HUES6 (cell line): ENCODE results near the gene DSCAM.
"Not testable (repeated sequence)": the region's sequence is repeated elsewhere in the genome, so short reads cannot be mapped to it uniquely, and the experiment has no call there.

Experiments
- H3K27ac ChIP-seq: 2 replicates; pipeline ENCODE4 v1.7.0; 2013; ENCODE audit warnings: low read depth, mild to moderate bottlenecking, low read length, inconsistent platforms
- H3K27me3 ChIP-seq: 2 replicates; pipeline ENCODE4 v1.6.1; 2013; ENCODE audit warnings: low read length; ENCODE audit not compliant: control insufficient read depth, insufficient read depth
- H3K36me3 ChIP-seq: 2 replicates; pipeline ENCODE4 v1.6.1; 2013; ENCODE audit warnings: low read length; ENCODE audit not compliant: control insufficient read depth, insufficient read depth
- H3K4me1 ChIP-seq: 2 replicates; pipeline ENCODE4 v1.6.1; 2013; ENCODE audit warnings: low read length; ENCODE audit not compliant: control insufficient read depth, insufficient read depth
- H3K4me3 ChIP-seq: 2 replicates; pipeline ENCODE4 v1.5.1; 2013; ENCODE audit warnings: low read depth, low read length
- H3K9ac ChIP-seq: one replicate; pipeline ENCODE4 v1.6.1; 2013; ENCODE audit warnings: mild to moderate bottlenecking, low read length
- H3K9me3 ChIP-seq: 2 replicates; pipeline ENCODE4 v1.6.1; 2013; ENCODE audit warnings: low read depth, low read length; ENCODE audit not compliant: control insufficient read depth, insufficient read depth

The DSCAM gene

DNA sequence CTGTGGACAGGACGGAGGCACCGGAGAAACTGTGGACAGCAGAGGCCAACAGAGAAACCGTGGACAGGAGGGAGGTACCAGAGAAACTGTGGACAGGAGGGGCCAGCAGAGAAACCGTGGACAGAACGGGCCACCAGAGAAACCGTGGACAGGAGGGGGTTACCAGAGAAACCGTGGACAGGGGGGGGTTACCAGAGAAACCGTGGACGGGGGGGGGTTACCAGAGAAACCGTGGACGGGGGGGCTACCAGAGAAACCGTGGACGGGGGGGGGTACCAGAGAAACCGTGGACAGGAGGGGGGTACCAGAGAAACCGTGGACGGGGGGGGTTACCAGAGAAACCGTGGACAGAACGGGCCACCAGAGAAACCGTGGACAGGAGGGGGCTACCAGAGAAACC is 664.5 kb downstream of the DSCAM start:
- not testable (repeated sequence) for H3K4me1 ChIP-seq, H3K27me3 ChIP-seq, H3K27ac ChIP-seq, H3K4me3 ChIP-seq, H3K36me3 ChIP-seq, H3K9ac ChIP-seq
- H3K9me3 ChIP-seq: peaks cover 16% of the 10 kb centered on the region

DNA sequence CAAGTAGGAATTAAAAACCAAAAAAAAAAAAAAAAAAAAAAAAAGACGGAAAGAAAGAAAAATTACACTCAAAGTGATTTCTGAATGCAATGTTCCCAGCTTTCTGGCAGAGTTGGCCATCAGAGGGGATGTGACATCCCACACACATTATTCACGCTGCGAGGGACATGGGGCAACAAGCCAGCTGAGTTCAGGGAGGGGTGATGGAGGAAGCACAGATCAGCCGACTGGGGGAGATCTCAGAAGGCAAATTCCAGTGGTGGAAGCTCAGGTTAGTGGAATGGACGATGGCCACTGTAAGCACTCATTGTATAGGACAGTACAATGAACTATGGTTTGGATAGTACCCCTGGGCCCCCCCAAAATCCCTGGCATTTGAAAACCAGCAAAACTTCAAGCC is 667.8 kb downstream of the DSCAM start:
- peaks cover 16% of the 10 kb centered on the region for H3K9me3 ChIP-seq
- no peaks in the 10 kb centered on the region for H3K36me3 ChIP-seq
- H3K27me3 ChIP-seq: no peaks in the 10 kb centered on the region
- H3K27ac ChIP-seq: no peak overlapping the region
- no peak overlapping the region for H3K9ac ChIP-seq
- no peaks in the 10 kb centered on the region for H3K4me1 ChIP-seq
- no peak overlapping the region for H3K4me3 ChIP-seq

- Histone ChIP-seq H3K27ac (no peak overlapping the region), H3K27me3 (no peaks in the 10 kb centered on the region), H3K4me1 (no peaks in the 10 kb centered on the region), H3K36me3 (no peaks in the 10 kb centered on the region), H3K9me3 (peaks cover 15% of the 10 kb centered on the region), H3K4me3 (no peak overlapping the region), H3K9ac (no peak overlapping the region)
Measured at GRCh38 chr21:40178726-40179125, 668.2 kb downstream of the DSCAM start.

DNA sequence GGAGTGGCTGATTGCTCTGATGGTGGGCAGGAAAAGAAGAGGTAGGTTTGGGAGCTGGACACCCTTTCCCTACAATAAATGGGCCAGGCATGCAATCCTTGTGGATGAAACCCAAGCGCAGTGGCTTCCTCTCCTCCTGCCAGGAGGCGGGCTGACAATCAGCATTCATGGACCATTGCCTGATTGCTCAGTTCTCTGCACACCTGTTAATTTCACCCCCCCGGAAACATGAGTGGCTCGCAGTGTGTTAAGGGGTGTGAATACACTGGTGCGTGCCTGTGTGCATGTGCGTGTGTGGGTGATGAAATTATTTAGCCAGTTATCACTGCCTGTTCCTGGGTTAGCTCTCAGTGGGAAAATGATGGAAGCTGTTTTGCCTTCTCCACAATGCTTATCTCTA is 669.0 kb downstream of the DSCAM start:
- H3K4me1 ChIP-seq: no peaks in the 10 kb centered on the region
- H3K4me3 ChIP-seq: no peak overlapping the region
- no peak overlapping the region for H3K27ac ChIP-seq
- no peaks in the 10 kb centered on the region for H3K27me3 ChIP-seq
- H3K9me3 ChIP-seq: peaks cover 8% of the 10 kb centered on the region; the same call in 1 of the 2 replicates
- no peaks in the 10 kb centered on the region for H3K36me3 ChIP-seq
- no peak overlapping the region for H3K9ac ChIP-seq

DNA sequence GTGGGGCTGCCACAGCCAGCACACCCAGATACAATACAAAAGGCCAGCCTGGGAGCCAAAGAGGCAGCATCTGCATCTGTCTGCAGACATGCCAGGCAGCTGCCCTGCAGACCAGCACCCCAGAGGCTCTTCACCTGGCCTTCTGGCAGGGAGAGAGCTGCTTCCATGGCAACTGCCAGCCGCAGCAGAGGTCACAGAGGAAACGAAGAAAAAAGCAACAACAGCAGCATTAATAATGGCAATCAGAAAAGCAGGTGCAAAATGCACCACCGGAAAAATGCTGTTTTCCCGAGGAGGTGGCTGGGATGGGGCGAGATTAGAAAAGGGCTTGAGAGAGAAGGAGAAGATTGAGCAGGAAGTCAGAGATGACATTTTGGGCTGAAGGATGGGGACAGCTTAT is 670.2 kb downstream of the DSCAM start:
- H3K27me3 ChIP-seq: no peaks in the 10 kb centered on the region
- H3K36me3 ChIP-seq: no peaks in the 10 kb centered on the region
- H3K9ac ChIP-seq: no peak overlapping the region
- H3K4me1 ChIP-seq: no peaks in the 10 kb centered on the region
- H3K4me3 ChIP-seq: no peak overlapping the region
- no peak overlapping the region for H3K27ac ChIP-seq
- peaks cover 2% of the 10 kb centered on the region; the same call in 1 of the 2 replicates for H3K9me3 ChIP-seq

DNA sequence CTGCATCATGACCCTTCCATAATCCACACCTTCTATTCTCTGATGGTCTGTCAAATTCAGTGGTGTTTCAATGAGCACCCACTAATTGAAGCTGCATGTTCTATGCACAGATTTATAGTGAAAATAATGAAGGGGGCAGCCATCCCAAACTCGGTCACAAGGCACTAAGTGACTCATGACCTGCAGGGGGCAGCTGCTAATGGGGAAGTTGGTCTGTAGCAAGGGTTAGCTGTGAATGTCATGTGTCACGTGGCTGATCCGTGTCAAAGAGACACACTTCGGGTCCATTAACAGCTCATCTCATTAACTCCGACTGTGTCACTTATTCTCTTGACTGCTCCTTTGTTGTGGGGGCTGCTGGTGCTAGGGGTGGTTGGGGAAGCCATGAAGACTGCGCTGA is 673.1 kb downstream of the DSCAM start:
- Histone ChIP-seq H3K9ac (no peak overlapping the region), H3K27me3 (no peaks in the 10 kb centered on the region), H3K9me3 (no peaks in the 10 kb centered on the region), H3K4me1 (no peaks in the 10 kb centered on the region), H3K36me3 (no peaks in the 10 kb centered on the region), H3K4me3 (no peak overlapping the region), H3K27ac (no peak overlapping the region)

- H3K9ac ChIP-seq: no peak overlapping the region
Measured at GRCh38 chr21:40169971-40170370, 677.0 kb downstream of the DSCAM start.

GRCh38 chr21:40166291-40166843 is 680.6 kb downstream of the DSCAM start:
- no peaks in the 10 kb centered on the region for H3K36me3 ChIP-seq
- no peaks in the 10 kb centered on the region for H3K9me3 ChIP-seq

More at GRCh38 chr21:40169971-40170370, 677.0 kb downstream of the DSCAM start:
- H3K4me3 ChIP-seq: no peak overlapping the region
- no peak overlapping the region for H3K27ac ChIP-seq
- H3K36me3 ChIP-seq: no peaks in the 10 kb centered on the region
- no peaks in the 10 kb centered on the region for H3K9me3 ChIP-seq
- no peaks in the 10 kb centered on the region for H3K27me3 ChIP-seq
- peaks cover 17% of the 10 kb centered on the region for H3K4me1 ChIP-seq

DNA sequence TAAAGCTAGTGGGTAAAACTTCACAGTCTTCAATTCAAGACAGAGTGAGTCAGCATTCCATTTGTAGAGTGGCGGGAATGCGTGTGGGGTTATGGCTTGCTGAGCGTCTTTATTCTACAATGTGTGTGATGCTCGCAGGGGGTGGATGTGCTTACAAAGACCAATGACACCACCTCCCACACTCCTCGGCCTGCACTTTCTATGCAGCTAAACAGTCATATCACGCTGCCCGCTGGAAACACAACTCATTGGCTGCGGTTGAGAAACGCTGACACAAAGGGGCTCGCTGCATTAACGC is 681.2 kb downstream of the DSCAM start:
- Histone ChIP-seq H3K9me3 (no peaks in the 10 kb centered on the region), H3K27me3 (no peaks in the 10 kb centered on the region), H3K4me1 (peaks cover 20% of the 10 kb centered on the region)

More at GRCh38 chr21:40166291-40166843, 680.6 kb downstream of the DSCAM start:
- no peak overlapping the region for H3K9ac ChIP-seq
- no peaks in the 10 kb centered on the region for H3K27me3 ChIP-seq
- no peak overlapping the region for H3K27ac ChIP-seq
- H3K4me3 ChIP-seq: no peak overlapping the region
- H3K4me1 ChIP-seq: peaks cover 20% of the 10 kb centered on the region

GRCh38 chr21:40164905-40165772 is 681.8 kb downstream of the DSCAM start:
- no peaks in the 10 kb centered on the region for H3K27me3 ChIP-seq
- no peaks in the 10 kb centered on the region for H3K36me3 ChIP-seq
- H3K9me3 ChIP-seq: no peaks in the 10 kb centered on the region
- no peak overlapping the region for H3K4me3 ChIP-seq
- H3K9ac ChIP-seq: no peak overlapping the region
- H3K4me1 ChIP-seq: peaks cover 20% of the 10 kb centered on the region
- H3K27ac ChIP-seq: peak overlapping the region; percentile 25; the same call in 1 of the 2 replicates

More for the DNA sequence above, 681.2 kb downstream of the DSCAM start:
- H3K36me3 ChIP-seq: no peaks in the 10 kb centered on the region
- H3K9ac ChIP-seq: no peak overlapping the region
- no peak overlapping the region for H3K4me3 ChIP-seq
- peak overlapping the region; percentile 25; the same call in 1 of the 2 replicates for H3K27ac ChIP-seq

- Histone ChIP-seq H3K27ac (no peak overlapping the region), H3K4me1 (peaks cover 20% of the 10 kb centered on the region), H3K4me3 (no peak overlapping the region), H3K27me3 (no peaks in the 10 kb centered on the region), H3K9ac (no peak overlapping the region), H3K36me3 (no peaks in the 10 kb centered on the region), H3K9me3 (no peaks in the 10 kb centered on the region)
Measured at GRCh38 chr21:40162075-40162474, 684.9 kb downstream of the DSCAM start.
